GM23248 (cell line): ENCODE data around the gene PSMA8. TPM values are rescaled to one million over a fixed set of nuclear protein-coding genes. Genes with fewer than 3 reads are reported as not detected.
"Not testable (repeated sequence)": the region's sequence is repeated elsewhere in the genome, so short reads cannot be mapped to it uniquely, and the experiment has no call there.

Source experiments
- DNase-seq: peaks from one replicate; pipeline ENCODE4 v3.0.0-alpha.2; 2015
- H2AFZ ChIP-seq: fragments of 200-600 bp; sonication (generic); 2 replicates; pipeline ENCODE4 v1.6.1; 2016; ENCODE audit warnings: antibody characterized with exemption
- H3F3A ChIP-seq: fragments of 200-600 bp; sonication (generic); 2 replicates; pipeline ENCODE4 v1.6.1; 2016; ENCODE audit warnings: mild to moderate bottlenecking, antibody characterized with exemption, mixed run types; ENCODE audit not compliant: insufficient read depth
- H3K27ac ChIP-seq: fragments of 200-600 bp; sonication (generic); 2 replicates; pipeline ENCODE4 v1.5.1; 2016; ENCODE audit warnings: mild to moderate bottlenecking
- H3K27me3 ChIP-seq: fragments of 200-600 bp; sonication (generic); replicated peaks from 2 replicates; pipeline ENCODE4 v1.6.1; 2016; ENCODE audit warnings: mild to moderate bottlenecking; ENCODE audit not compliant: insufficient read depth
- H3K36me3 ChIP-seq: fragments of 200-600 bp; sonication (generic); 2 replicates; pipeline ENCODE4 v1.6.1; 2016; ENCODE audit warnings: low read depth, mild to moderate bottlenecking
- H3K4me1 ChIP-seq: fragments of 200-600 bp; sonication (generic); 2 replicates; pipeline ENCODE4 v1.6.1; 2016; ENCODE audit warnings: mild to moderate bottlenecking; ENCODE audit not compliant: insufficient read depth
- H3K4me2 ChIP-seq: fragments of 200-600 bp; sonication (generic); one replicate; pipeline ENCODE4 v1.6.1; 2016; ENCODE audit warnings: mild to moderate bottlenecking; ENCODE audit not compliant: unreplicated experiment
- H3K4me3 ChIP-seq: fragments of 200-600 bp; sonication (generic); 2 replicates; pipeline ENCODE4 v1.5.1; 2016; ENCODE audit warnings: mild to moderate bottlenecking
- H3K79me2 ChIP-seq: fragments of 200-600 bp; sonication (generic); 2 replicates; pipeline ENCODE4 v1.6.1; 2016; ENCODE audit warnings: mild to moderate bottlenecking; ENCODE audit not compliant: insufficient read depth
- H3K9ac ChIP-seq: fragments of 200-600 bp; sonication (generic); 2 replicates; pipeline ENCODE4 v1.6.1; 2016; ENCODE audit warnings: mild to moderate bottlenecking
- H3K9me2 ChIP-seq: fragments of 200-600 bp; sonication (generic); 2 replicates; pipeline ENCODE4 v1.6.1; 2016; ENCODE audit warnings: mixed run types, mild to moderate bottlenecking, moderate library complexity; ENCODE audit not compliant: insufficient read depth
- H3K9me3 ChIP-seq: fragments of 200-600 bp; sonication (generic); one replicate; pipeline ENCODE4 v1.6.1; 2017; ENCODE audit warnings: low read depth
- H4K20me1 ChIP-seq: fragments of 200-600 bp; sonication (generic); 2 replicates; pipeline ENCODE4 v1.6.0; 2016; ENCODE audit not compliant: insufficient read depth
- EZH2 ChIP-seq: fragments of 200-600 bp; sonication (generic); IDR thresholded peaks from 2 replicates; pipeline ENCODE4 v1.6.1; 2018; ENCODE audit warnings: antibody characterized with exemption, mild to moderate bottlenecking; ENCODE audit not compliant: insufficient read depth, poor library complexity, severe bottlenecking
- EZH2phosphoT487 ChIP-seq: fragments of 200-600 bp; sonication (generic); IDR thresholded peaks from 2 replicates; pipeline ENCODE4 v1.6.1; 2018; ENCODE audit warnings: antibody characterized with exemption, moderate library complexity, mild to moderate bottlenecking, low read depth; ENCODE audit not compliant: insufficient read depth
- WGBS, 2 experiments: methylation state at CpG; one replicate each; pipeline ENCODE4 v1.1.6; 2015 to 2017; ENCODE audit warnings: low lambda C conversion rate in 2 of 2, low coverage in 1 of 2; ENCODE audit errors: missing lambda C conversion rate in 2 of 2; 5-methylcytosine and 5-hydroxymethylcytosine counted together
- in situ Hi-C: fragments of 300-500 bp; cut with MboI; formaldehyde crosslinking; loops from 2 replicates; pipeline ENCODE4 v1.15.0; 2020
- polyA plus RNA-seq: library from polyadenylated mRNA; unstranded; fragments of >200 nt; fragmentation: Nextera tagmentation; extraction: Ambion mirVana; gene quantifications from 2 replicates; pipeline ENCODE4 v1.2.1, GENCODE V29; 2016
- total RNA-seq: library from RNA; depleted of rRNA; stranded (reverse); fragments of >200 nt; shearing (Covaris generic); gene quantifications from 2 replicates; pipeline ENCODE4 v1.2.3, GENCODE V29; 2014

Gene PSMA8
- total and polyA plus RNA-seq, 2 experiments from 2014 or later: not detected

DNA sequence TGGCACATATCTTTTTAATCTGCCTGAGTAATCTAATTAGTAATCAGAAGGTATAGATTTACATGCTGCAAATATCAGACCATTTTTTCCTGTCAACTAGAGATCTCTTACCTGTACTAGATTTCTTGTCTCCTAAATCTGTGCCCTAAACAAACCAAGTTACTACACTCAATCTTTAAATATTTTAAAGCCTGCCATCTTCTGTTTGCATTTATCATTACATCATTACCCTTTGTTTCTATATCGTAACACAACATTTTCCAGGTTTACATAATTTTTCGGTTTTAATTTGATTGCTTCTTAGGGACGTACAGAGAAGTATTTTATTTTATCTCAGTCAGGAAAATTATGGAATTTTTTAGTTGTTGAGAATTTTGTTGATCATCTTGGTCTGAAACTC lies 25.7 kb downstream of the PSMA8 start:
- Histone ChIP-seq H3K4me1 (no peaks in the 10 kb centered on the region), H4K20me1 (no peaks in the 10 kb centered on the region), H2AFZ (no peak overlapping the region), H3K27me3 (no peaks in the 10 kb centered on the region), H3K79me2 (no peaks in the 10 kb centered on the region), H3K4me2 (no peak overlapping the region), H3K36me3 (no peaks in the 10 kb centered on the region), H3F3A (no peaks in the 10 kb centered on the region), H3K4me3 (no peak overlapping the region), H3K9me3 (no peaks in the 10 kb centered on the region), H3K27ac (no peak overlapping the region), H3K9me2 (no peaks in the 10 kb centered on the region), H3K9ac (no peak overlapping the region)
- WGBS, 2 experiments: 32 to 33% methylated on average over 3 of the region's 3 CpGs
- DNase-seq: peak; percentile 12
- no peak for TF ChIP-seq EZH2phosphoT487
- no peak for TF ChIP-seq EZH2
- in situ Hi-C loops: no loop called here

DNA sequence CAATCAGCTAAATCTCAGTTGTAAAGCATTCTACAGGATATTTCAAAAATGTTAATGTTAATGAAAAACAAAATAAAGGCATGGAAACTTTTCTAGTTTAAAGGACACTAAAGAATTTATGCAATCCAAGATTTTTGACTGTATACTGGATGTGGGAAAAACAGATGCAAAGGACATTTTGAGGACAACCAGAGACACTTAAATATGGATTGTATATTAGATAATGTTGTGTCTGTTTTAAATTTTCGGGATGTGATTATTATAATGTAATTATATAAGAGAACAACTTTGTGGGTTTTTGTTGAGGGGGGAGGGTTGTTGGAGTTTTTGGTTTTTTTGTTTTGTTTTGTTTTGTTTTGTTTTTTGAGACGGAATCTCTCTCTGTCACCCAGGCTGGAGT lies 30.9 kb downstream of the PSMA8 start:
- no peaks in the 10 kb centered on the region for H3K79me2 ChIP-seq
- no peak overlapping the region for H3K4me2 ChIP-seq
- no peaks in the 10 kb centered on the region for H3K27me3 ChIP-seq
- H2AFZ ChIP-seq: no peak overlapping the region
- H3K9ac ChIP-seq: no peak overlapping the region
- H3K9me3 ChIP-seq: no peaks in the 10 kb centered on the region
- no peak overlapping the region for H3K4me3 ChIP-seq
- DNase-seq: no peak
- H3K27ac ChIP-seq: no peak overlapping the region
- no peaks in the 10 kb centered on the region for H3F3A ChIP-seq
- in situ Hi-C loops: no loop called here
- no peaks in the 10 kb centered on the region for H4K20me1 ChIP-seq
- no peaks in the 10 kb centered on the region for H3K36me3 ChIP-seq
- no peak for TF ChIP-seq EZH2phosphoT487
- TF ChIP-seq EZH2: no peak
- no peaks in the 10 kb centered on the region for H3K9me2 ChIP-seq
- 14 to 22% methylated on average over 2 of the region's 2 CpGs for WGBS, 2 experiments
- no peaks in the 10 kb centered on the region for H3K4me1 ChIP-seq

DNA sequence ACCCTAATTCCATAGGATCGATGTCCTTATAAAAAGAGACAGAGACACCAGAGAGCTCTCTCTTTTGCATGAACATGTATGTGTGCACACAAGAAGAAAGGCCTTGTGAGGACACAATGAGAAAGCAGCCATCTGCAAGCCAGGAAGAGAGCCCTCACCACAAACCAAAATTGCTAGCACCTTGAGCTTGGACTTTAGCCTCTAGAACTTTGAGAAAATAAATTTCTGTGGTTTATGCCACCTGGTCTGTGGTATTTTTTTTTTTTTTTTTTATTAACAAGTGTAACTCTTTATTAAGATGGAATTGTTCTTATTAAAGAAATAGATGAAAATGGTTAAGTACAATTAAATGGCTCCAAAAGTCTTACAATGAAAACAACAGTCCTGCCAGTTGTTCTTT lies 33.9 kb downstream of the PSMA8 start:
- H3K4me2 ChIP-seq, in situ Hi-C loops, H3F3A ChIP-seq, H3K4me3 ChIP-seq, H3K9me2 ChIP-seq, H3K36me3 ChIP-seq, H3K4me1 ChIP-seq, H4K20me1 ChIP-seq, H3K27ac ChIP-seq, H3K79me2 ChIP-seq, DNase-seq, H3K9me3 ChIP-seq, H2AFZ ChIP-seq, H3K9ac ChIP-seq, H3K27me3 ChIP-seq: not testable (repeated sequence)
- WGBS, 2 experiments: 65 to 77% methylated on average over 1 of the region's 1 CpG

DNA sequence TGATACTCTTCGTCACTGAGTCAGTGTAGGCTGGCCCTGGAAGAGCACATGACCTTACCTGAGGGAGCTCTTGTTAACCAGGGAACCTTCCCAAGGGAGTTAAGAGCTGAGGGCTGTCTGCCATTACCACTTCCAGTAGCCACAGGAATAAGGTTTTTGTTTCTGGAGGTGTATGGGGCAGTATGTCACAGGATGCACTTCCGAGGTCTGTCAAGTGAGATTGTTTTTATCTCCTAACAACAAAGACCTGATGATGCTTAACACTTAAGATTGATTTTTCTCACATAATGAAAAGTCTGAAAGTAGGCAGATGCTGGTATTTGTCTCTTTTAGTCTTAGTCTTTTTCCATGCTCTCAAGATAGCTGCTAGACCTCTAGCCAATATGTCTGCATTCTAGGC lies 41.8 kb downstream of the PSMA8 start:
- no peak for DNase-seq
- H3K4me3 ChIP-seq: no peak overlapping the region
- in situ Hi-C loops: no loop called here

DNA sequence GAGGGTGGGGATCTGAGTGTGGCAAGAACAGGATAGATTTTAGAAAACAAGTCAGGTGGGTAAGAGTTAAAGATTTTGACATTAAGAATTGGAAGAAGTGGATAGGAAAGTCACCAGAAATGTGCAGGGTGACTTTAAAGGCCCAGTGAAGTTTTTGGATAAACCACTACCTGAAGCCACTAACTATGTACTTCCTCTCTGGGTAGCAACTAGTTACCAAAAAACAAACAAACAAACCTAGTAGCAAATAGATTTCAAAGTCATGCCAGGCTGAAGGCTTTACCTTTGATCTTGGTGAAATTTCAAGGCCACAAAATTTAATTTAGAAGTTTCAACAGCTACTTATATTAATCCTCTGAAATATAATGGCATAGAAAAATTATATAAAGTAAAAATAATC lies 42.5 kb downstream of the PSMA8 start:
- H3K9me2 ChIP-seq: no peaks in the 10 kb centered on the region
- no peaks in the 10 kb centered on the region for H3K9me3 ChIP-seq
- no peak overlapping the region for H2AFZ ChIP-seq
- TF ChIP-seq EZH2phosphoT487 (no peak), EZH2 (no peak)
- in situ Hi-C loops: no loop called here
- no peaks in the 10 kb centered on the region for H4K20me1 ChIP-seq
- H3K4me3 ChIP-seq: no peak overlapping the region
- no peaks in the 10 kb centered on the region for H3K79me2 ChIP-seq
- H3K36me3 ChIP-seq: no peaks in the 10 kb centered on the region
- H3F3A ChIP-seq: no peaks in the 10 kb centered on the region
- no peak overlapping the region for H3K27ac ChIP-seq
- no peak overlapping the region for H3K9ac ChIP-seq
- DNase-seq: no peak
- no peaks in the 10 kb centered on the region for H3K4me1 ChIP-seq
- H3K27me3 ChIP-seq: 0 out of 2 replicates have a peak, but pooled peaks cover 5% of the 10 kb centered on the region
- no peak overlapping the region for H3K4me2 ChIP-seq

More for the DNA sequence above, 41.8 kb downstream of the PSMA8 start:
- no peaks in the 10 kb centered on the region for H3K36me3 ChIP-seq
- H2AFZ ChIP-seq: no peak overlapping the region
- H3K27me3 ChIP-seq: 0 out of 2 replicates have a peak, but pooled peaks cover 5% of the 10 kb centered on the region
- no peaks in the 10 kb centered on the region for H3K9me3 ChIP-seq
- H3F3A ChIP-seq: no peaks in the 10 kb centered on the region
- H4K20me1 ChIP-seq: no peaks in the 10 kb centered on the region
- no peak overlapping the region for H3K4me2 ChIP-seq
- no peak overlapping the region for H3K9ac ChIP-seq
- H3K4me1 ChIP-seq: no peaks in the 10 kb centered on the region
- TF ChIP-seq EZH2 (no peak), EZH2phosphoT487 (no peak)
- 3 to 4% methylated on average over 2 of the region's 2 CpGs for WGBS, 2 experiments
- no peaks in the 10 kb centered on the region for H3K9me2 ChIP-seq
- H3K79me2 ChIP-seq: no peaks in the 10 kb centered on the region
- no peak overlapping the region for H3K27ac ChIP-seq
